NCI-H460 (cell line): ENCODE results near the gene MTCL1. TPM values are rescaled to one million over a fixed set of nuclear protein-coding genes. Genes with fewer than 3 reads are reported as not detected.

Experiments
- small RNA-seq, 2 experiments: library from RNA; depleted of rRNA; stranded (forward); fragments of <200 nt; gene quantifications; one replicate each; pipeline ENCODE3, GENCODE V24; 2014
- total RNA-seq: library from RNA; depleted of rRNA; stranded (reverse); fragments of >200 nt; shearing (Covaris generic); gene quantifications from 2 replicates; pipeline ENCODE4 v1.2.3, GENCODE V29; 2014; rRNA removed

Gene MTCL1
- total RNA-seq, 1 experiment from 2014 or later = 27.0 TPM

Small RNA genes lying within 50 kb of the gene (small RNA-seq; reads per million reads assigned to genes)
- 0 reads per million in 2 experiments for gene RF00019

Other genes starting within 250 kb of the MTCL1 start
- gene RAB12, start 96.1 kb upstream of the MTCL1 start, total RNA-seq = 45.5 and 47.5 TPM in 2 replicates